ENCODE results near the gene ELMO3.

ELMO3 gene

DNA sequence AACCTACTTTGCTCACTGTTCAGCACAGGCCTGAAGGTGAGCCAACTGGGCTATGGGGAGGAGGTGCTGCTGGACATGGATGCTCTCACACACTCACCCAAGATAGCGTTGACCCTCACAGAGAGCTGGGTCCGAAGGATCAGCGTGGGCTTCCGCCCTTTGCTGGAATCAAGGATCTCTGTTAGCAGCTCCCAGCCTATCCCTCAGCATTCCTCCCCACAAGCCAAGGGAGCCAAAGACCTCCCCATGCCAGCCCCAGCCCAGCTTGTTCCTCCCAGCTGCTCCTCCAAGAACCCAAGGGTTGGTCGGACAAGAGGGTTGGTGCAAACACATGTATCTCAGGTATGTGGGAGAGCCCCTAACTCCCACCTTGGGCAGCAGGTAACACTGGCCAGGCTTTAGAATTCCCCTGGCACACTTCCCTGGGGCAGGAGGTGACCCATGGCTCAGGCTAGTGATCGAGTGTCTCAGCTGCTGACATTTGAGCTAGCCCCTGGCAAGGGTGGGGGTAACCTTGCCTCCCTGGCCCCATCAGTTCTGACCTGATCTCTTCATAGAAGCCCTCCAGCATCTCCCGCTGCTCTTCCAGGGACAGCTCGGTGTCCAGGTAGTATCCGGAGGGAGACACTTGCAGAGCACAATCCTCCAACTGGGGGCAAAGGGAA, 40.0 kb downstream of the ELMO3 start:
- Histone ChIP-seq H3K9ac (no peak overlapping the region), H3K4me2 (no peak overlapping the region), H3K4me3 (IDR thresholded peaks at IDR 0.05; ENCODE audit: insufficient read depth, low read depth, low read length) (no peak overlapping the region), H2AFZ (ENCODE audit: low read depth) (no peak overlapping the region), H4K20me1 (ENCODE audit: insufficient read depth) (no peaks in the 10 kb centered on the region), H3K27me3 (ENCODE audit: insufficient read depth, low read depth) (no peaks in the 10 kb centered on the region), H3K36me3 (ENCODE audit: insufficient read depth) (no peaks in the 10 kb centered on the region), H3K27ac (no peak overlapping the region), H3K79me2 (ENCODE audit: insufficient read depth, low read depth) (peaks cover 5% of the 10 kb centered on the region; the same call in 1 of the 2 replicates), H3K4me1 (ENCODE audit: low read depth, poor library complexity, severe bottlenecking) (peaks cover 19% of the 10 kb centered on the region)
- TF ChIP-seq, protein P1, sequence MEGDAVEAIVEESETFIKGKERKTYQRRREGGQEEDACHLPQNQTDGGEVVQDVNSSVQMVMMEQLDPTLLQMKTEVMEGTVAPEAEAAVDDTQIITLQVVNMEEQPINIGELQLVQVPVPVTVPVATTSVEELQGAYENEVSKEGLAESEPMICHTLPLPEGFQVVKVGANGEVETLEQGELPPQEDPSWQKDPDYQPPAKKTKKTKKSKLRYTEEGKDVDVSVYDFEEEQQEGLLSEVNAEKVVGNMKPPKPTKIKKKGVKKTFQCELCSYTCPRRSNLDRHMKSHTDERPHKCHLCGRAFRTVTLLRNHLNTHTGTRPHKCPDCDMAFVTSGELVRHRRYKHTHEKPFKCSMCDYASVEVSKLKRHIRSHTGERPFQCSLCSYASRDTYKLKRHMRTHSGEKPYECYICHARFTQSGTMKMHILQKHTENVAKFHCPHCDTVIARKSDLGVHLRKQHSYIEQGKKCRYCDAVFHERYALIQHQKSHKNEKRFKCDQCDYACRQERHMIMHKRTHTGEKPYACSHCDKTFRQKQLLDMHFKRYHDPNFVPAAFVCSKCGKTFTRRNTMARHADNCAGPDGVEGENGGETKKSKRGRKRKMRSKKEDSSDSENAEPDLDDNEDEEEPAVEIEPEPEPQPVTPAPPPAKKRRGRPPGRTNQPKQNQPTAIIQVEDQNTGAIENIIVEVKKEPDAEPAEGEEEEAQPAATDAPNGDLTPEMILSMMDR (conservative IDR thresholded peaks at IDR 0.05; ENCODE audit: low read depth, low read length): no peak

GRCh38 chr16:67240506-67240905, 41.6 kb downstream of the ELMO3 start:
- no peak overlapping the region for H3K4me2 ChIP-seq
- H2AFZ ChIP-seq (ENCODE audit: low read depth): no peak overlapping the region
- no peak overlapping the region for H3K27ac ChIP-seq
- H4K20me1 ChIP-seq (ENCODE audit: insufficient read depth): no peaks in the 10 kb centered on the region
- peaks cover 4% of the 10 kb centered on the region; the same call in 1 of the 2 replicates for H3K79me2 ChIP-seq (ENCODE audit: insufficient read depth, low read depth)
- peaks cover 27% of the 10 kb centered on the region for H3K4me1 ChIP-seq (ENCODE audit: low read depth, poor library complexity, severe bottlenecking)
- H3K36me3 ChIP-seq (ENCODE audit: insufficient read depth): no peaks in the 10 kb centered on the region
- H3K4me3 ChIP-seq (IDR thresholded peaks at IDR 0.05; ENCODE audit: insufficient read depth, low read depth, low read length): no peak overlapping the region
- H3K27me3 ChIP-seq (ENCODE audit: insufficient read depth, low read depth): no peaks in the 10 kb centered on the region
- no peak overlapping the region for H3K9ac ChIP-seq
- TF ChIP-seq, protein P1 (conservative IDR thresholded peaks at IDR 0.05; ENCODE audit: low read depth, low read length): no peak

DNA sequence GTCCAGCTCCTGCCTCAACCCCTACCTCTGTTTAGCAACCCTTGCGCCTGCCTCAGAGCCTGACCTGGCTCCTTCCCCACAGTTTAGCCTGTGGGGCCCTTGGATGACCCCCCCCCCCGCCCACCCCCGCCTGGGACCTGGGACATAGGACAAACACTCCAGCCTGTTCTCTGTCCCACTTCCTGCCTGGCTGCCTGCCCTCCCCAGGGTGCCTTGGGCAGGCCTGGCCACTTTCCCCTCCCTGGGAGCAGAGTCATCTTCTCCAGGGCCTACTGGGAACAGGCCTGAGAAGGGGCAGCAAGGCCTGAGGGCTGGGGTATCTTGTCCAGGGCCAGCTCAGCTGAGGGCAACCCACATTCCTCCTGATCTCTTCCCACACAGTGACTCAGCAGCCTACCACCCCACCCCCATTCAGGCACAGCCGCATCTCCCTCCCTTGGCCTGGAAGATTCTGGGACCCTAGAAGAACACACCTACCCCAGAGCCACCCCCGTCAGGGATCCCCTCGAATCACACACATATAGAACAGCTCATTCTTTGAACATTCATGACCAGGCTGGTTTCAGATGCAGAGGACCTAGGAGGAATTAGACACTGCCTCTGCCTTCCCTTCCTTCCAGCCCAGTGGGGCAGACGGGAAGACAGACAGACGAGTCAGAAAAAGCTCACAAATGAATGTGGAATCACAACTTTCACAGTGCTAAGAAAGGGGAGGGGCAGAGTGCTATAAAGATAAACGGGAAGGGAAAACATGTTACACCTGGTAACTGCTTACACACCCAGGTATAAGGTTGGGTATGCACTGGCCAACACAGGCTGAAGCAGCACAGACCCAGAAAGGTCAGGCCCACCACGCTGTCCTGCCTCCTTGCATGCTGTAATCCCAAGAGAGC, 42.3 kb downstream of the ELMO3 start:
- Histone ChIP-seq H3K27ac (no peak overlapping the region), H3K36me3 (ENCODE audit: insufficient read depth) (no peaks in the 10 kb centered on the region), H3K27me3 (ENCODE audit: insufficient read depth, low read depth) (no peaks in the 10 kb centered on the region), H3K4me2 (no peak overlapping the region), H3K4me3 (IDR thresholded peaks at IDR 0.05; ENCODE audit: insufficient read depth, low read depth, low read length) (no peak overlapping the region), H3K4me1 (ENCODE audit: low read depth, poor library complexity, severe bottlenecking) (peaks cover 32% of the 10 kb centered on the region), H4K20me1 (ENCODE audit: insufficient read depth) (no peaks in the 10 kb centered on the region), H3K9ac (no peak overlapping the region), H3K79me2 (ENCODE audit: insufficient read depth, low read depth) (no peaks in the 10 kb centered on the region), H2AFZ (ENCODE audit: low read depth) (no peak overlapping the region)
- TF ChIP-seq, protein P1 (conservative IDR thresholded peaks at IDR 0.05; ENCODE audit: low read depth, low read length): no peak

- TF ChIP-seq, protein P1 (conservative IDR thresholded peaks at IDR 0.05; ENCODE audit: low read depth, low read length): no peak
- Histone ChIP-seq H3K9ac (no peak overlapping the region), H3K36me3 (ENCODE audit: insufficient read depth) (no peaks in the 10 kb centered on the region), H2AFZ (ENCODE audit: low read depth) (no peak overlapping the region), H3K27ac (no peak overlapping the region), H3K4me1 (ENCODE audit: low read depth, poor library complexity, severe bottlenecking) (peaks cover 32% of the 10 kb centered on the region), H3K4me2 (no peak overlapping the region), H3K27me3 (ENCODE audit: insufficient read depth, low read depth) (no peaks in the 10 kb centered on the region), H4K20me1 (ENCODE audit: insufficient read depth) (no peaks in the 10 kb centered on the region), H3K79me2 (ENCODE audit: insufficient read depth, low read depth) (no peaks in the 10 kb centered on the region), H3K4me3 (IDR thresholded peaks at IDR 0.05; ENCODE audit: insufficient read depth, low read depth, low read length) (no peak overlapping the region)
These were observed 43.3 kb downstream of the ELMO3 start for GRCh38 chr16:67242138-67242730.
